ENCODE measurements around the gene GLDC.

DNA sequence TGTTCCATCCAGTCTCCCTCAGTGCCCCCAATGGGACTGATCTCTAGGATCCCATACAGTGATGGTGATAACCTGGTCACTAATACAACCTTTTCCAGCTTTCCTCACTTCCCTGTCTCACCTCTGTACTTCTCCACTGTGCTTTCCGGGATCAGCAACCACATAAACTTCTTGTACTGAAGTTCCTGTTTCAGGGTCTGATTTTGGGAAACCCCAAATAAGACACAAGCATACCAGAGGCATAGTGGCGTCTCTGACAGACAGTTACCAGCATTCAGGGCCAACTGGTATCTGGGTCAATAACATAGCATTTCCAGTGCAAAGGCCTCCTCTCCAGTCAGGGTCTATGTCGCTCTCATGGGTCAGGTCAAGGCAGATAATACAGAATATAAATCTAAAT lies 64.3 kb downstream of the GLDC start:
- TF ChIP-seq CTCF (IDR thresholded peaks at IDR 0.05) (no peak), POLR2A (IDR thresholded peaks at IDR 0.05) (no peak)

Measured in right lobe of liver (tissue), 4 donors.